Measurements from ENCODE around the gene SPRYD4.
"Not testable (repeated sequence)": the region's sequence is repeated elsewhere in the genome, so short reads cannot be mapped to it uniquely, and the experiment has no call there.

The SPRYD4 gene

DNA sequence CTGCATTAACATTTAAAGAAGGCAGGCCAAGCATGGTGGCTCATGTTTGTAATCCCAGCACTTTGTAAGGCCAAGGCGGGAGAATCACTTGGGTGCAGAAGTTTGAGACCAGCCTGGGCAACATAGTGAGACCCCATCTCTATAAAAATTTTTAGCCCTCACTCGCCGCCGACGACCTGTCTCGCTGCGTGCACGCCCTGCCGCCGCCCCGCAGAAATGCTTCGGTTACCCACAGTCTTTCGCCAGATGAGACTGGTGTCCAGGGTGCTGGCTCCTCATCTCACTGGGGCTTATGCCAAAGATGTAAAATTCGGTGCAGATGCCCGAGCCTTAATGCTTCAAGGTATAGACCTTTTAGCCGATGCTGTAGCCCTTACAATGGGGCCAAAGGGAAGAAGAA is 42.4 kb downstream of the SPRYD4 start:
- Histone ChIP-seq H3K4me3 (replicated peaks; ENCODE audit: low read depth, low read length) (no peak overlapping the region), H3K36me3 (ENCODE audit: control insufficient read depth, insufficient read depth, low read length) (no peaks in the 10 kb centered on the region), H3K27me3 (replicated peaks; ENCODE audit: control insufficient read depth, insufficient read depth, low read length) (no peaks in the 10 kb centered on the region)
- no peak for DNase-seq (ENCODE audit: extremely low read depth, insufficient read length)
- TF ChIP-seq, protein P1, sequence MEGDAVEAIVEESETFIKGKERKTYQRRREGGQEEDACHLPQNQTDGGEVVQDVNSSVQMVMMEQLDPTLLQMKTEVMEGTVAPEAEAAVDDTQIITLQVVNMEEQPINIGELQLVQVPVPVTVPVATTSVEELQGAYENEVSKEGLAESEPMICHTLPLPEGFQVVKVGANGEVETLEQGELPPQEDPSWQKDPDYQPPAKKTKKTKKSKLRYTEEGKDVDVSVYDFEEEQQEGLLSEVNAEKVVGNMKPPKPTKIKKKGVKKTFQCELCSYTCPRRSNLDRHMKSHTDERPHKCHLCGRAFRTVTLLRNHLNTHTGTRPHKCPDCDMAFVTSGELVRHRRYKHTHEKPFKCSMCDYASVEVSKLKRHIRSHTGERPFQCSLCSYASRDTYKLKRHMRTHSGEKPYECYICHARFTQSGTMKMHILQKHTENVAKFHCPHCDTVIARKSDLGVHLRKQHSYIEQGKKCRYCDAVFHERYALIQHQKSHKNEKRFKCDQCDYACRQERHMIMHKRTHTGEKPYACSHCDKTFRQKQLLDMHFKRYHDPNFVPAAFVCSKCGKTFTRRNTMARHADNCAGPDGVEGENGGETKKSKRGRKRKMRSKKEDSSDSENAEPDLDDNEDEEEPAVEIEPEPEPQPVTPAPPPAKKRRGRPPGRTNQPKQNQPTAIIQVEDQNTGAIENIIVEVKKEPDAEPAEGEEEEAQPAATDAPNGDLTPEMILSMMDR (IDR thresholded peaks at IDR 0.05; ENCODE audit: insufficient read depth, low read length, poor library complexity, severe bottlenecking), result no peak

DNA sequence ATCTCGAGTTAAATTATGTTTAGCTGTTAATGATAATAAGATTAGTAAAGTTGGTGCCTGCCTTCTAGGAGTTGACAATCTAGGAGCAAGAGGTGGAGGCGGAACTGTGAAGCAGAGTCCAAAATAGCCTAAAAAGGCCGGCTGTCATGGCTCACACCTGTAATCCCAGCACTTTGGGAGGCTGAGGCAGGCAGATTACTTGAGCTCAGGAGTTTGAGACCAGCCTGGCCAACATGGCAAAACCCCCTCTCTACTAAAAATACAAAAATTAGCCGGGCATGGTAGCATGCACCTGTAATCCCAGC is 45.6 kb downstream of the SPRYD4 start:
- not testable (repeated sequence) for DNase-seq (ENCODE audit: extremely low read depth, insufficient read length); H3K36me3 ChIP-seq (ENCODE audit: control insufficient read depth, insufficient read depth, low read length); H3K4me3 ChIP-seq (replicated peaks; ENCODE audit: low read depth, low read length); H3K27me3 ChIP-seq (replicated peaks; ENCODE audit: control insufficient read depth, insufficient read depth, low read length)

DNA sequence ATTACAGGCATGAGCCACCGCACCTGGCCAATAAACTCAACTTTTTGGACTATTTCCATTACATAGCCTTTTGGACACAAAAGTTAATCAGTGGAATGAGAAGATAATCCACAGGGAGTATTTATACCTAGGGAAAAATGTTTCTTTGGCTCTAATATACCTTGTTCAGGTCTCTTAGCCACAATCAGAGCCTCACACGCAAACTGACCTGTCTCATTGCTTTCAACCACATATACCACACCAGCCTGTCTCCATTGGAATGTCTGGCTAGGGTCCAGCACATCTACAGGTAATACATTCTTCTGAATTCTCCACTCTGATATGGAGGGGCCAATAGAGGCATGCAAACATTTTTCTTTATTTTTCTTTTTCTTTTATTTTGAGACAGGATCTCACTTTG is 49.5 kb downstream of the SPRYD4 start:
- no peak for DNase-seq (ENCODE audit: extremely low read depth, insufficient read length)
- TF ChIP-seq, protein P1 (IDR thresholded peaks at IDR 0.05; ENCODE audit: insufficient read depth, low read length, poor library complexity, severe bottlenecking), result no peak
- H3K27me3 ChIP-seq (replicated peaks; ENCODE audit: control insufficient read depth, insufficient read depth, low read length), result no peaks in the 10 kb centered on the region
- no peaks in the 10 kb centered on the region for H3K36me3 ChIP-seq (ENCODE audit: control insufficient read depth, insufficient read depth, low read length)
- H3K4me3 ChIP-seq (replicated peaks; ENCODE audit: low read depth, low read length), result no peak overlapping the region

DNA sequence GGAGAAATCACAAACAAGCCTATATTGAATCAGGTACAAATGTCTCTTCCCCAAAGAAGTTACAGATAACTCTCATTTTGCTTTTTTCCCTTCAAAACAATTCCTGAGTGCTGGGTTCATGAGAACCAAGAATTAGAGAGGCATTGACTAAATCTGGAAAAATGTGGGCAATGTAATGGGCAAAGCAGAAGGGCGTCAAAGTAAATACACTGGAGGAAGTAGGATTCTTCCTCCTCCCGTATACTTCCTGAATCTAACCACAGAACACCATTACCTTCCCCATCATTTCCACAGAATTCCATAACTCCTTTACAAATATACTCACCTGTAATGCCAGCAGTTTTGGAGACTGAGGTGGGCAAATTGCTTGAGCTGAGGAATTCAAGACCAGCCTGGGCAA is 50.2 kb downstream of the SPRYD4 start:
- TF ChIP-seq, protein P1 (IDR thresholded peaks at IDR 0.05; ENCODE audit: insufficient read depth, low read length, poor library complexity, severe bottlenecking), result no peak
- no peak overlapping the region for H3K4me3 ChIP-seq (replicated peaks; ENCODE audit: low read depth, low read length)
- DNase-seq (ENCODE audit: extremely low read depth, insufficient read length), result no peak
- H3K27me3 ChIP-seq (replicated peaks; ENCODE audit: control insufficient read depth, insufficient read depth, low read length), result no peaks in the 10 kb centered on the region
- no peaks in the 10 kb centered on the region for H3K36me3 ChIP-seq (ENCODE audit: control insufficient read depth, insufficient read depth, low read length)

DNA sequence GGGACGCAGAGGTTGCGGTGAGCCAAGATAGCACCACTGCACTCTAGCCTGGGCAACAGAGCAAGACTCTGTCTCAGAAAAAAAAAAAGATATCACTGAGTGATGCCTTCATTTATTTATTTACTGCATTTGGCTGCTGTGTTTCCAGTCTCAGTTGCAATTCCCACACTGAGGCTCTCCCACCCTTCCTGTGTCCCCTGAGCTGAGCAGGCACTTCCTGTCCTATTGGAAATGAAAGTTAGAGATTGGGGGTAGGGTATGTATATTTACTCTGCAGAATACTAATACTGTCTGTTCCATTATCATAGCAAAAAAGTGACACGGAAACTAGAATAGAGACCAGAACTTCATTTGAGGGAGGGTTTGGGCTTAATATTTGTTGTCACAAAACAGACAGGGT is 51.7 kb downstream of the SPRYD4 start:
- TF ChIP-seq, protein P1 (IDR thresholded peaks at IDR 0.05; ENCODE audit: insufficient read depth, low read length, poor library complexity, severe bottlenecking), result no peak
- H3K36me3 ChIP-seq (ENCODE audit: control insufficient read depth, insufficient read depth, low read length), result no peaks in the 10 kb centered on the region
- H3K4me3 ChIP-seq (replicated peaks; ENCODE audit: low read depth, low read length), result no peak overlapping the region
- H3K27me3 ChIP-seq (replicated peaks; ENCODE audit: control insufficient read depth, insufficient read depth, low read length), result no peaks in the 10 kb centered on the region
- no peak for DNase-seq (ENCODE audit: extremely low read depth, insufficient read length)

DNA sequence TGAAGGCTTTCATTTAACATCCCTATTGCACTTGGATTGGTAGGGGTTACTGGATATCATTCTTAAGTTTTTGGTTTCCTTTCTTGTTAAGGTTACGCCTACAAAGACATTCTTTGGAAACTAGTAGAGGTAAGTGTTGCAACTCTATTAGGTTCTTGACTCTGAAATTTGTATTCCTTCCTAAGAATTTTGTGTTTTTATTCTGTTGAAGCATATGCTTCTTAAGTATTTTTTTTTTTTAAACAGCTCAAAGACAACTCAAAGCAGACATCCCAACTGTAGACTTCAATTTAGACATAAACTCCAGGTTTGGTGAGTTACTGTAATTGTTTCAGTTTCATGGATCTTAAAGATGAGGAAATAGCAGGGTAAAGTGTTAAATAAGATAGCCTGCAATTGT is 52.1 kb downstream of the SPRYD4 start:
- Histone ChIP-seq H3K4me3 (replicated peaks; ENCODE audit: low read depth, low read length) (no peak overlapping the region), H3K36me3 (ENCODE audit: control insufficient read depth, insufficient read depth, low read length) (no peaks in the 10 kb centered on the region), H3K27me3 (replicated peaks; ENCODE audit: control insufficient read depth, insufficient read depth, low read length) (no peaks in the 10 kb centered on the region)
- DNase-seq (ENCODE audit: extremely low read depth, insufficient read length), result no peak
- TF ChIP-seq, protein P1 (IDR thresholded peaks at IDR 0.05; ENCODE audit: insufficient read depth, low read length, poor library complexity, severe bottlenecking), result no peak
